Transverse colon (tissue), 4 donors: ENCODE results near the gene LIX1.

Experiments used
- EP300 ChIP-seq: sonication (generic); formaldehyde crosslinking; IDR thresholded peaks from one replicate; pipeline ENCODE4 v1.6.1; 2017; ENCODE audit warnings: antibody characterized with exemption, low read depth
- POLR2A ChIP-seq: fragments of 450-650 bp; IDR thresholded peaks from one replicate; pipeline ENCODE4 v1.6.1; 2016; ENCODE audit warnings: antibody characterized with exemption, mild to moderate bottlenecking, moderate library complexity
- POLR2AphosphoS5 ChIP-seq, 3 donors: sonication (generic); formaldehyde crosslinking; IDR thresholded peaks; one replicate each; pipeline ENCODE4 v1.6.1; 2016; ENCODE audit warnings: antibody characterized with exemption in 3 of 3
- TF ChIP-seq, protein P1 (sequence below), 5 experiments: fragments of 200-600 bp in 3 of 5; fragments of 450-650 bp in 2 of 5; sonication (generic) in 3 of 5; IDR thresholded peaks; 1 replicate in 2 of 5; 2 replicates in 3 of 5; pipeline ENCODE4 v1.5.1; 2016 to 2017; ENCODE audit warnings: antibody characterized with exemption in 5 of 5, inconsistent platforms in 3 of 5, mild to moderate bottlenecking in 2 of 5, moderate library complexity in 1 of 5

- TF ChIP-seq POLR2AphosphoS5 (IDR thresholded peaks at IDR 0.05) (no peak), POLR2A (no peak), EP300 (no peak)
- TF ChIP-seq, protein P1, sequence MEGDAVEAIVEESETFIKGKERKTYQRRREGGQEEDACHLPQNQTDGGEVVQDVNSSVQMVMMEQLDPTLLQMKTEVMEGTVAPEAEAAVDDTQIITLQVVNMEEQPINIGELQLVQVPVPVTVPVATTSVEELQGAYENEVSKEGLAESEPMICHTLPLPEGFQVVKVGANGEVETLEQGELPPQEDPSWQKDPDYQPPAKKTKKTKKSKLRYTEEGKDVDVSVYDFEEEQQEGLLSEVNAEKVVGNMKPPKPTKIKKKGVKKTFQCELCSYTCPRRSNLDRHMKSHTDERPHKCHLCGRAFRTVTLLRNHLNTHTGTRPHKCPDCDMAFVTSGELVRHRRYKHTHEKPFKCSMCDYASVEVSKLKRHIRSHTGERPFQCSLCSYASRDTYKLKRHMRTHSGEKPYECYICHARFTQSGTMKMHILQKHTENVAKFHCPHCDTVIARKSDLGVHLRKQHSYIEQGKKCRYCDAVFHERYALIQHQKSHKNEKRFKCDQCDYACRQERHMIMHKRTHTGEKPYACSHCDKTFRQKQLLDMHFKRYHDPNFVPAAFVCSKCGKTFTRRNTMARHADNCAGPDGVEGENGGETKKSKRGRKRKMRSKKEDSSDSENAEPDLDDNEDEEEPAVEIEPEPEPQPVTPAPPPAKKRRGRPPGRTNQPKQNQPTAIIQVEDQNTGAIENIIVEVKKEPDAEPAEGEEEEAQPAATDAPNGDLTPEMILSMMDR (IDR thresholded peaks at IDR 0.05) = no peak
These were observed 22.4 kb upstream of the LIX1 start for GRCh38 chr5:97164846-97165245.
